ENCODE measurements around the gene KRTAP10-5. TPM values are rescaled to one million over a fixed set of nuclear protein-coding genes. Genes with fewer than 3 reads are reported as not detected.

The KRTAP10-5 gene
- total RNA-seq, 4 donors from 2014 or later, result not detected

DNA sequence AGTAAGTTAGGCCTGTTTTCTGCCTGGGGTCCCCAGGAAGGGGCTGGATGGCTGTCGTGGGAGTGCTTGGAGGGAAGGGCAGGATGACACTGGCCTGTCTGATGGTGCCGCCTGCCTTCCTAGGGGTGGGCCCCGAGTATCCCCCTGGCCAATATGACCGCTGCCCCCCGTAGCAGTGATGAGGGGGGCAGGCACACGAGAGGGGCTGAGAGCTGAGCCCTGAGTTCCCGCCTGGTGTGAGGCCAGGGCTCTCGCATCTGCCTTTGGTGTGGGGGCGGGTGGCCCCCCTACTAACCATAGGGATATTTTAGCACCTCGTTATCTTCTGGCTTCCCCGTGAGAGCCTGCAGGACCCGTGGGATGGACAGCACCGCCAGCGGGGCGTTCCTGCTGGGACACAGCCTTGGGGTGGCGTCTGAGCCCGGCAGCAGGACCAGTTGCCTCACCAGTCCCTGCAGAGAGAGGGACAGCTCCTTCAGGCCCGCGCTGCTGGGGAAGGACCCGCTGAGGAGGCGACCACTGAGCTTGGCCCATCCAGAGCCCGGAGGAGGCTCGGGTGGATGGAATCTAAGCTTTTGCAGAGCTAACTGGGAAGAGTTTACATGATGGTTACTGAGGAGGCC is 50.8 kb downstream of the KRTAP10-5 start:
- H3K27ac ChIP-seq, result no peak overlapping the region
- TF ChIP-seq, protein P1, sequence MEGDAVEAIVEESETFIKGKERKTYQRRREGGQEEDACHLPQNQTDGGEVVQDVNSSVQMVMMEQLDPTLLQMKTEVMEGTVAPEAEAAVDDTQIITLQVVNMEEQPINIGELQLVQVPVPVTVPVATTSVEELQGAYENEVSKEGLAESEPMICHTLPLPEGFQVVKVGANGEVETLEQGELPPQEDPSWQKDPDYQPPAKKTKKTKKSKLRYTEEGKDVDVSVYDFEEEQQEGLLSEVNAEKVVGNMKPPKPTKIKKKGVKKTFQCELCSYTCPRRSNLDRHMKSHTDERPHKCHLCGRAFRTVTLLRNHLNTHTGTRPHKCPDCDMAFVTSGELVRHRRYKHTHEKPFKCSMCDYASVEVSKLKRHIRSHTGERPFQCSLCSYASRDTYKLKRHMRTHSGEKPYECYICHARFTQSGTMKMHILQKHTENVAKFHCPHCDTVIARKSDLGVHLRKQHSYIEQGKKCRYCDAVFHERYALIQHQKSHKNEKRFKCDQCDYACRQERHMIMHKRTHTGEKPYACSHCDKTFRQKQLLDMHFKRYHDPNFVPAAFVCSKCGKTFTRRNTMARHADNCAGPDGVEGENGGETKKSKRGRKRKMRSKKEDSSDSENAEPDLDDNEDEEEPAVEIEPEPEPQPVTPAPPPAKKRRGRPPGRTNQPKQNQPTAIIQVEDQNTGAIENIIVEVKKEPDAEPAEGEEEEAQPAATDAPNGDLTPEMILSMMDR (IDR thresholded peaks at IDR 0.05), result no peak
- TF ChIP-seq EP300 (IDR thresholded peaks at IDR 0.05) (no peak), POLR2A (IDR thresholded peaks at IDR 0.05) (no peak)
- no peaks in the 10 kb centered on the region for H3K27me3 ChIP-seq
- no peaks in the 10 kb centered on the region for H3K4me1 ChIP-seq
- H3K4me3 ChIP-seq, result no peak overlapping the region
- 70 to 76% methylated on average over 11 to 23 of the region's 23 CpGs for WGBS, 2 donors
- no peaks in the 10 kb centered on the region for H3K36me3 ChIP-seq
- DNase-seq (ENCODE audit: low spot score in 2 of 2), result no peak
- no peaks in the 10 kb centered on the region for H3K9me3 ChIP-seq

Other genes starting within 250 kb of the KRTAP10-5 start
- 10 to 100 TPM; 38.0 to 69.8 (median 61.2) TPM for gene CFAP410, start 241.2 kb downstream of the KRTAP10-5 start, total RNA-seq
- gene TRPM2, start 227.0 kb downstream of the KRTAP10-5 start, total RNA-seq, result 10 to 100 TPM in 1 of 4 donors, 1 to 10 TPM in 3; 4.9 to 10.3 (median 7.8) TPM
- gene LRRC3, start 125.1 kb downstream of the KRTAP10-5 start, total RNA-seq, result 1 to 10 TPM; 2.0 to 8.0 (median 3.8) TPM
- not detected for gene KRTAP10-1, start 40.4 kb downstream of the KRTAP10-5 start, total RNA-seq
- gene KRTAP10-2, start 29.1 kb downstream of the KRTAP10-5 start, total RNA-seq, result not detected
- not detected for gene KRTAP10-3, start 21.8 kb downstream of the KRTAP10-5 start, total RNA-seq
- gene KRTAP10-4, start 6.9 kb downstream of the KRTAP10-5 start, total RNA-seq, result not detected
- gene KRTAP10-6, start 11.9 kb upstream of the KRTAP10-5 start, total RNA-seq, result not detected
- gene KRTAP10-7, start 20.0 kb upstream of the KRTAP10-5 start, total RNA-seq, result not detected
- gene KRTAP10-8, start 31.5 kb upstream of the KRTAP10-5 start, total RNA-seq, result not detected
- not detected for gene KRTAP10-9, start 46.5 kb upstream of the KRTAP10-5 start, total RNA-seq
- not detected for gene KRTAP10-10, start 56.8 kb upstream of the KRTAP10-5 start, total RNA-seq
- not detected for gene KRTAP10-11, start 65.8 kb upstream of the KRTAP10-5 start, total RNA-seq
- not detected for gene KRTAP12-4, start 74.1 kb upstream of the KRTAP10-5 start, total RNA-seq
- not detected for gene KRTAP12-3, start 77.3 kb upstream of the KRTAP10-5 start, total RNA-seq
- not detected for gene KRTAP12-2, start 86.3 kb upstream of the KRTAP10-5 start, total RNA-seq
- gene KRTAP12-1, start 101.6 kb upstream of the KRTAP10-5 start, total RNA-seq, result not detected
- not detected for gene KRTAP10-12, start 116.6 kb upstream of the KRTAP10-5 start, total RNA-seq
- not detected for gene TSPEAR, start 131.0 kb upstream of the KRTAP10-5 start, total RNA-seq
- 100 to 1,000 TPM in 2 of 4 donors, 10 to 100 TPM in 2; 89.4 to 165 (median 99.3) TPM for gene UBE2G2, start 221.2 kb upstream of the KRTAP10-5 start, total RNA-seq
- gene SUMO3, start 237.5 kb upstream of the KRTAP10-5 start, total RNA-seq, result 10 to 100 TPM; 59.9 to 70.8 (median 62.1) TPM

All from tibial nerve (tissue), 4 donors.